Measurements from ENCODE around the gene LAGE3.

DNA sequence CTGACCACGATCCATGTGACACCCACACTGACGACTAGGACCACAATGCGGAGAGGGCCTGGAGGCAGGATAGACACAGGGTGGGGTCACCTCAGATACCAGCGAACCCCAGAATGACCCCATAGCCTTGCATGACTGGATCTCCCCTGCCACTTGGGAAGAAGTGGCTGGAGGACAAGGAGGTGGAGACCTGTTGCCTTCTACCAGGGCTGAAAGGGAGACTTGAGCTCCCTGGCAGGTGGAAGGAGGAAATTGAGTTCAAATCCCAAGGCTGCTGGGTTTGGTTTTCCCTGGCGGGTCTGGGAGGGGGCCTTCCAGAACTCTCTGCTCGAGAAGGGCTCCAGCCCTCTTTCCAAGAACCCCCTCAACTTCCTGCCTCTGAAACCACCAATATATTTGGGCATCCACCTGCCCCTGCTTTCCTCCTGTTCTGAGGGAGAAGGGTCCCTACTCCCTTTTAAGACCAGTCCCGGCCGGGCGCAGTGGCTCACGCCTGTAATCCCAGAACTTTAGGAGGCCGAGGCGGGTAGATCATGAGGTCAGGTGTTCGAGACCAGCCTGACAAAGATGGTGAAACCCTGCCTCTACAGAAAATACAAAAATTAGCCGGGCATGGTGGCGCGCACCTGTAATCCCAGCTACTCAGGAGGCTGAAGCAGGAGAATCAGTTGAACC is 33.9 kb upstream of the LAGE3 start:
- TF ChIP-seq, protein P1, sequence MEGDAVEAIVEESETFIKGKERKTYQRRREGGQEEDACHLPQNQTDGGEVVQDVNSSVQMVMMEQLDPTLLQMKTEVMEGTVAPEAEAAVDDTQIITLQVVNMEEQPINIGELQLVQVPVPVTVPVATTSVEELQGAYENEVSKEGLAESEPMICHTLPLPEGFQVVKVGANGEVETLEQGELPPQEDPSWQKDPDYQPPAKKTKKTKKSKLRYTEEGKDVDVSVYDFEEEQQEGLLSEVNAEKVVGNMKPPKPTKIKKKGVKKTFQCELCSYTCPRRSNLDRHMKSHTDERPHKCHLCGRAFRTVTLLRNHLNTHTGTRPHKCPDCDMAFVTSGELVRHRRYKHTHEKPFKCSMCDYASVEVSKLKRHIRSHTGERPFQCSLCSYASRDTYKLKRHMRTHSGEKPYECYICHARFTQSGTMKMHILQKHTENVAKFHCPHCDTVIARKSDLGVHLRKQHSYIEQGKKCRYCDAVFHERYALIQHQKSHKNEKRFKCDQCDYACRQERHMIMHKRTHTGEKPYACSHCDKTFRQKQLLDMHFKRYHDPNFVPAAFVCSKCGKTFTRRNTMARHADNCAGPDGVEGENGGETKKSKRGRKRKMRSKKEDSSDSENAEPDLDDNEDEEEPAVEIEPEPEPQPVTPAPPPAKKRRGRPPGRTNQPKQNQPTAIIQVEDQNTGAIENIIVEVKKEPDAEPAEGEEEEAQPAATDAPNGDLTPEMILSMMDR (optimal IDR thresholded peaks at IDR 0.05 in 1 of 3, IDR thresholded peaks at IDR 0.05 in 1 of 3, conservative IDR thresholded peaks at IDR 0.05 in 1 of 3; ENCODE audit: extremely low read depth in 1 of 3, insufficient read depth in 2 of 3, low read length in 3 of 3): no peak
- TF ChIP-seq EZH2 (IDR thresholded peaks at IDR 0.05; ENCODE audit: low read length): no peak
